Endodermal cell (in vitro differentiated cells): Measurements from ENCODE around the gene CLCNKB. TPM values are rescaled to one million over a fixed set of nuclear protein-coding genes. Genes with fewer than 3 reads are reported as not detected.

Experiments used
- DNase-seq: peaks from one replicate; pipeline ENCODE4 v3.0.0-alpha.2; 2017
- H3K27ac ChIP-seq: 2 replicates; pipeline ENCODE4 v1.5.1; 2013; ENCODE audit warnings: mild to moderate bottlenecking, low read depth, low read length, moderate library complexity
- H3K27me3 ChIP-seq: 2 replicates; pipeline ENCODE4 v1.6.1; 2013; ENCODE audit warnings: mild to moderate bottlenecking, low read length, moderate library complexity; ENCODE audit not compliant: insufficient read depth, control insufficient read depth, poor library complexity, severe bottlenecking
- H3K36me3 ChIP-seq: 2 replicates; pipeline ENCODE4 v1.7.0; 2013; ENCODE audit warnings: mild to moderate bottlenecking, low read length, moderate library complexity; ENCODE audit not compliant: control insufficient read depth, insufficient read depth
- H3K4me1 ChIP-seq: one replicate; pipeline ENCODE4 v1.7.0; 2013; ENCODE audit warnings: low read length; ENCODE audit not compliant: control insufficient read depth, insufficient read depth
- H3K4me3 ChIP-seq: 2 replicates; pipeline ENCODE4 v1.5.1; 2013; ENCODE audit warnings: mild to moderate bottlenecking, low read length, moderate library complexity
- H3K9ac ChIP-seq: 2 replicates; pipeline ENCODE4 v1.6.1; 2013; ENCODE audit warnings: mild to moderate bottlenecking, low read length, moderate library complexity; ENCODE audit not compliant: poor library complexity, severe bottlenecking; ENCODE audit errors: extremely low read depth
- H3K9me3 ChIP-seq: 2 replicates; pipeline ENCODE4 v1.6.1; 2013; ENCODE audit warnings: mild to moderate bottlenecking, low read length, moderate library complexity; ENCODE audit not compliant: control insufficient read depth
- H3K27ac Mint-ChIP-seq: 2 replicates; pipeline ENCODE4 v1.8.0; 2020; ENCODE audit warnings: mixed read lengths
- H3K27me3 Mint-ChIP-seq: 2 replicates; pipeline ENCODE4 v1.8.0; 2021; ENCODE audit warnings: mild to moderate bottlenecking, mixed read lengths; ENCODE audit not compliant: insufficient read depth
- H3K36me3 Mint-ChIP-seq: 2 replicates; pipeline ENCODE4 v1.8.0; 2020; ENCODE audit warnings: low read depth, mixed read lengths
- H3K4me1 Mint-ChIP-seq: 2 replicates; pipeline ENCODE4 v1.8.0; 2020; ENCODE audit warnings: mixed read lengths
- H3K4me3 Mint-ChIP-seq: 2 replicates; pipeline ENCODE4 v1.8.0; 2020; ENCODE audit warnings: mild to moderate bottlenecking, moderate library complexity, mixed read lengths
- H3K9me3 Mint-ChIP-seq: 2 replicates; pipeline ENCODE4 v1.8.0; 2020; ENCODE audit warnings: mild to moderate bottlenecking, mixed read lengths
- WGBS, 2 experiments: methylation state at CpG; one replicate each; pipeline versions ENCODE4 v1.1.5 to v1.1.7; 2013; ENCODE audit warnings: missing lambda C conversion rate in 2 of 2, mixed read lengths in 1 of 2; ENCODE audit not compliant: insufficient coverage in 1 of 2, insufficient read length in 1 of 2; 5-methylcytosine and 5-hydroxymethylcytosine counted together
- total RNA-seq, 2 donors: library from RNA; stranded (reverse); fragmentation: NEBNext Ultra II Directional in 1 of 2; extraction: Animal tissue kit (Norgen Biotek cat#: 25700) in 1 of 2; gene quantifications; 2 replicates in 1 of 2; 3 replicates in 1 of 2; pipeline ENCODE4 v1.2.1, GENCODE V29; 2021
- TF ChIP-seq, protein P1 (sequence below): fragments of 200-600 bp; sonication (generic); conservative IDR thresholded peaks from 2 replicates; pipeline ENCODE4 v1.5.0; 2021; ENCODE audit warnings: antibody characterized with exemption, mild to moderate bottlenecking

Gene CLCNKB
- total RNA-seq, 2 donors from 2014 or later, result 3.6 to 3.7 TPM

DNA sequence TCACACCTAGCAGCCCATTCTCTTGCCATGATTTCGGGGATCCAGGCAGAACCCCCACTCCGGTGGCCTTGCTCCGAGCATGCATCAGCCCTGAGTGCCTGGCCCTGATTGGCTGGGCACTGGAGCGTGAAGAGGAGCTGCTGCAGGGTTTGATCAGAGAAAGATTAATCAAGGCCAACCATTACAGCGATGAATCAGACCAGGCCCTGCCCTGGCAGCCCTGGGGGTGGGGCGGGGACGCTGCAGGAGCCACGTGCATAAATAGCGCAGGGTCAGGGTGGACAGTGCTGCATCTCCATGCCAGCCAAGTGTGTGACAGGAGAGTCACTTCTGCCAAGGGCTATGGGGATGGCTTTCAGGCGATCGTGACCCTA, 33.3 kb downstream of the CLCNKB start:
- H3K36me3 Mint-ChIP-seq, result no peaks in the 10 kb centered on the region
- Histone ChIP-seq H3K27me3 (peaks cover 30% of the 10 kb centered on the region), H3K4me1 (peaks cover 13% of the 10 kb centered on the region), H3K9ac (no peak overlapping the region), H3K9me3 (no peaks in the 10 kb centered on the region), H3K36me3 (no peaks in the 10 kb centered on the region), H3K27ac (no peak overlapping the region), H3K4me3 (no peak overlapping the region)
- H3K4me1 Mint-ChIP-seq, result peaks cover 16% of the 10 kb centered on the region
- H3K9me3 Mint-ChIP-seq, result no peaks in the 10 kb centered on the region
- 87 to 92% methylated on average over 9 to 11 of the region's 11 CpGs for WGBS, 2 experiments
- H3K27ac Mint-ChIP-seq, result no peak overlapping the region
- no peak for DNase-seq
- TF ChIP-seq, protein P1, sequence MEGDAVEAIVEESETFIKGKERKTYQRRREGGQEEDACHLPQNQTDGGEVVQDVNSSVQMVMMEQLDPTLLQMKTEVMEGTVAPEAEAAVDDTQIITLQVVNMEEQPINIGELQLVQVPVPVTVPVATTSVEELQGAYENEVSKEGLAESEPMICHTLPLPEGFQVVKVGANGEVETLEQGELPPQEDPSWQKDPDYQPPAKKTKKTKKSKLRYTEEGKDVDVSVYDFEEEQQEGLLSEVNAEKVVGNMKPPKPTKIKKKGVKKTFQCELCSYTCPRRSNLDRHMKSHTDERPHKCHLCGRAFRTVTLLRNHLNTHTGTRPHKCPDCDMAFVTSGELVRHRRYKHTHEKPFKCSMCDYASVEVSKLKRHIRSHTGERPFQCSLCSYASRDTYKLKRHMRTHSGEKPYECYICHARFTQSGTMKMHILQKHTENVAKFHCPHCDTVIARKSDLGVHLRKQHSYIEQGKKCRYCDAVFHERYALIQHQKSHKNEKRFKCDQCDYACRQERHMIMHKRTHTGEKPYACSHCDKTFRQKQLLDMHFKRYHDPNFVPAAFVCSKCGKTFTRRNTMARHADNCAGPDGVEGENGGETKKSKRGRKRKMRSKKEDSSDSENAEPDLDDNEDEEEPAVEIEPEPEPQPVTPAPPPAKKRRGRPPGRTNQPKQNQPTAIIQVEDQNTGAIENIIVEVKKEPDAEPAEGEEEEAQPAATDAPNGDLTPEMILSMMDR, result no peak
- no peak overlapping the region for H3K4me3 Mint-ChIP-seq
- H3K27me3 Mint-ChIP-seq, result peaks cover 50% of the 10 kb centered on the region

DNA sequence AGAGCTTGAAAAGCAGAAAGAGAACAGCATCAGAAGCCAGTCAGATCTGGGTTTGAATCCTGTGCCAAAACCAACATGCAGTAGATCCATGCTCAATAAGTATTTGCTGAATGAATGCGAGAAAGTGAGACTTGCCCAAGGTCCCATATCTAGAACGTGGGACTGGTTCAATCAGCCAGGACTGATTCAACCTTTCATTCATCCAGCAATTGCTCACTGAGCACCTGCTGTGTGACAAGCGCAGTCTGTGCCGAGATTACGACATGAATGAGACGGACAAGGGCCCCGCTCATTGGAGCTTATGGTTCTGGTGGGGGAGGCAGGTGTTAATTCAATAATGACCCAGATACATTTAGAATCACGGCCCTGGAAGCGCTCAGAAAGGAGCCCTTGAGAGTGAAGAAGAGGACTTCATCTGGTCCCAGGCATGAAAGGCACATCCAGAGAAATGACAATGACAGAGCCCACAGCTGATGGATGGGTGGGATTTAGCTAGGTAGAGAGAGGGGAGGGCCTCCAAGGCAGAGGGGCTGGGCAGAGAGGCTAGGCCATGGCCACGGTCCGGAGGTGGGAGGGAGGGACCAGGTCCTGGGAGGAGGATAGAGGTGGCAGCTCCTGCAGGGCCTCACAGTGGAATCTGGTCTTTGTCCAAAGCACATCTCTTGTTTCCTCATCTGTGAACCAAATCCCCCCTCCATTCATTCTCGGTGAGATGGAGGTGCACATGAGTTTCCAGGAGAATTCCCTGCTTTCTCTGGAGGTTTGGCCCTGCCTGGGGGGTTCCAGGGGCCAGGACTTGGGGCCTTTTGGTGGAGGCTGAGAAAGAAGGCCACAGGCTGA, 34.0 kb downstream of the CLCNKB start:
- 84 to 90% methylated on average over 11 to 12 of the region's 12 CpGs for WGBS, 2 experiments
- no peak overlapping the region for H3K27ac ChIP-seq
- no peak overlapping the region for H3K9ac ChIP-seq
- Mint-ChIP-seq H3K4me1 (peaks cover 23% of the 10 kb centered on the region), H3K4me3 (no peak overlapping the region), H3K36me3 (no peaks in the 10 kb centered on the region), H3K27me3 (peaks cover 42% of the 10 kb centered on the region), H3K27ac (no peak overlapping the region), H3K9me3 (no peaks in the 10 kb centered on the region)
- H3K9me3 ChIP-seq, result no peaks in the 10 kb centered on the region
- TF ChIP-seq, protein P1, result no peak
- H3K36me3 ChIP-seq, result no peaks in the 10 kb centered on the region
- peaks cover 22% of the 10 kb centered on the region for H3K27me3 ChIP-seq
- H3K4me3 ChIP-seq, result no peak overlapping the region
- peaks cover 17% of the 10 kb centered on the region for H3K4me1 ChIP-seq
- DNase-seq, result peak; percentile 57

DNA sequence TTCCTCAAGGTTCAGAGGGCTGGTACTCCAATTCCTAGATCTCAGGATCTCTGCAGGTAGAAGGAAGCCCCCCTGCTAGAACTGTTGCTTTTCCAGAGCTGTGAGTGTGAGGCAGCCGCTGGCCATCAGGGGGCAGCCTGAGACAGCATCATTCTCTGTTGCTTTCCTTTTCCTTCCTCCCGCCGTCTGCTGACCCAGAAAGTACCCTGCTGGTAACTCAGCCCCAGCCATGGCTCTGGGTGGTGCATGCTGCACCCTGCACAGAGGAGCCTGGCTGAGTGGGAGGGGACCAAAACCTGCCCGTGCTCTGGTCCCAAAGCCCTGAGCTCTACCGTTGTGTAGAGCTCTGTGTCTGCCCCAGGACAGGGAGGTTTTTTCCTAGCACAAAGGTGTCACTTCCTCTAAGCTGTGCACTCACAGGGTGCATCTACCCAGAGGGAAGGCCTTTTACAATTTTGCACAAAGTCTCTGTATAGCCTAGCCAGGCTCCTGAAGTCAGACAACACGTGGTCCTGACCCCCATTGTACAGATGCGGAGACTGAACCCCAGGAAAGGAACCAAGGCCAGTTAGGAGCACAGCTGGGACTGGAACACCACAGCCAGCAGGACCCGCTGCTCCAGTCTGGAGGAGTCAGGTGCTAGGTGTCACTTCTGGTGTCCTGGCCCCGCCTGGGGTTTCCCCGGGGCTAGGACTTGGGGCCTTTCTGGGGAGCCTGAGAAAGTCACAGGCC, 35.5 kb downstream of the CLCNKB start:
- WGBS, 2 experiments, result 39 to 40% methylated on average over 9 to 10 of the region's 10 CpGs
- no peaks in the 10 kb centered on the region for H3K36me3 Mint-ChIP-seq
- TF ChIP-seq, protein P1, result peak; percentile 93
- DNase-seq, result peak; percentile 96
- H3K4me1 ChIP-seq, result peaks cover 17% of the 10 kb centered on the region
- H3K27ac ChIP-seq, result no peak overlapping the region
- peaks cover 34% of the 10 kb centered on the region for H3K27me3 Mint-ChIP-seq
- H3K36me3 ChIP-seq, result no peaks in the 10 kb centered on the region
- peaks cover 23% of the 10 kb centered on the region for H3K4me1 Mint-ChIP-seq
- H3K27me3 ChIP-seq, result peaks cover 15% of the 10 kb centered on the region
- no peak overlapping the region for H3K9ac ChIP-seq
- no peak overlapping the region for H3K4me3 Mint-ChIP-seq
- no peaks in the 10 kb centered on the region for H3K9me3 Mint-ChIP-seq
- H3K4me3 ChIP-seq, result no peak overlapping the region
- no peak overlapping the region for H3K27ac Mint-ChIP-seq
- H3K9me3 ChIP-seq, result no peaks in the 10 kb centered on the region
